DMS114 treated with DMSO at 0.1 percent for 48 hours (cell line): ENCODE measurements around the gene FMNL2.

ENCODE experiments used
- DNase-seq: peaks from one replicate; lab custom pipeline; 2025; ENCODE audit not compliant: unreplicated experiment; lab: John Stamatoyannopoulos, UW

The FMNL2 gene

DNA sequence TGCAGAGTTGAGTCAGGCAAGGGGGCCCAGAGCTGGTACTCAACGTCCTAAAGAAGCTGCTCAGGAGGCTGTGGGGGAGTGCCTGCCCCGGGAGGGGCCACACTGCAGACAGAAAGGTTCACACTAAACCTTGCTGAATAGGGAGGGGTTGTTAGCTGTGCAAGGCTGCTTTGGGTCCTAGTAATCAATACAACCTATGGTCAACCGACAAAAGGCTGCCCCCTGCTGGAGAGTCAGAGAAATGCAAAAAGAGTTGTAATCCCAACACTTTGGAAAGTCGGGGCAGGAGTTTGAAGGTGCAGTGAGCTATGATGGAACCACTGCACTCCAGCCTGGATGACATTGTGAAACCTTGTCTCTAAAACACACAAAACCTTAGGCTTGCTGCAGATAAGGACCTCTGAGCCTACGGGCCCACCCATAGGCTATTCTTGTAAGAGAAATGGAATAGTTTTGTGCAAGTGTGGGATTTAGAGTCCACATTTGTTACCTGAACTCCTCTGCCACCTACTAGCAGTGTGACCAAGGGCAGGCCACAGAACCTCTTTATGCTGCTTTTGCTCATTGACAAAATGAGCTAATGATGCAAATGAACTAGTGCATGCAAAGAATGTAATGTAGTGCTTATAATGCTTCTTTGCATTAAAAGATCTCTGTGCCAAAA, 300.8 kb downstream of the FMNL2 start:
- no peak for DNase-seq

DNA sequence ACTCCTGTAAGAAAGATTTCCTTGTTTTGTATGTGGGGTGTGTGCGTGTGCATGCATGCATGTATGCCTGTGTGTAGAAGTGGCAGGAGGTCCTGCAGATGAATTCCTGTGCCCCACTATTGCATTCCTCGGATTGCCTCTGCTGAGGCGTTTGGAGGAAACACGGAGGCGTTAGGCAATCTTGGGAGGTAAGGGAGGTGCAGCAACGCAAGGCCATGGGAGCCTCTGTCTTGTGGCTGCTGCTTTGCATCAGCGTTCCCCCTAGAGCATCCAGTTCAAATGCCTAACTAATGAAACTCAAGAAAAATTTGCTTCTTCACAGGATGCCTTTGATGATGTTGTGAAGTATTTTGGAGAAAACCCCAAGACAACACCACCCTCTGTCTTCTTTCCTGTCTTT, 302.3 kb downstream of the FMNL2 start:
- no peak for DNase-seq

DNA sequence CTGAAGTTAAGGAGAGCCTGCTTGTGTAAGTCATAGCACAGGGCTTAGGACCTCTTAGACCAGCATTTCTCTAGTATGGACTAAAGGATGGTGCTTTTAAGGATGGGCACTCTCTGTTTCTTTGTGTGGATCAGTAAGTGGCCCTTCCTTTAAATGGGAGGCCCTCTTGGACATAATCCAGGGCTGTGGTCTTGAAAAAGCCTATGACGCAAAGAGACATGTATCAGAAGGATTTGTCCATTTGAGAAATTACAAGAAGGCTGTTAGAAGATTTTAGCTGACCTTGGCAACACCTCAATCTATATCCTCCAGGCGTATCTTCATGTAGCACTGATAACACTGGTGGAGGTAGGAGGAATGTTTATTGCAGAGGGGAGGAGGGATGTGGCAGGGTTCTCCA, 303.1 kb downstream of the FMNL2 start:
- no peak for DNase-seq

DNA sequence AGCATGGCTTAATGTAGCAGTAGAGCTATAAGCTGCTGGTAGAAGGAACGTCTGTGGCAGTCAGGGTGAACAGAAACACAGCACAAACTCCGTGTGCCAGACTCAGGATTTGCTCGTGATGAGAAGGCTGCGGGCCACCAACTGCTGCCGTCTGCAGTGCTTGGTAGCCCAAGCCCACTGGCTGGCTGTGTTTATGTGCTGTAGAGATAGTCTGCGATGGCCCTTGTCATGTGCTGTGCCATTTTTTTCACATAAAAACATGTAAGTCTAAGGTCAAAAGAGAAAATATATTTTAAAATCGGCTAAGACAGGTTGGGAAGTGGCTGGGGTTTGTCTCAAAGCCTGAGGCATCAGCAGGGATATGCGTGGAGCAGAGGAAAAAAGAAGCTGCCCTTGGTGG, 303.6 kb downstream of the FMNL2 start:
- no peak for DNase-seq

DNA sequence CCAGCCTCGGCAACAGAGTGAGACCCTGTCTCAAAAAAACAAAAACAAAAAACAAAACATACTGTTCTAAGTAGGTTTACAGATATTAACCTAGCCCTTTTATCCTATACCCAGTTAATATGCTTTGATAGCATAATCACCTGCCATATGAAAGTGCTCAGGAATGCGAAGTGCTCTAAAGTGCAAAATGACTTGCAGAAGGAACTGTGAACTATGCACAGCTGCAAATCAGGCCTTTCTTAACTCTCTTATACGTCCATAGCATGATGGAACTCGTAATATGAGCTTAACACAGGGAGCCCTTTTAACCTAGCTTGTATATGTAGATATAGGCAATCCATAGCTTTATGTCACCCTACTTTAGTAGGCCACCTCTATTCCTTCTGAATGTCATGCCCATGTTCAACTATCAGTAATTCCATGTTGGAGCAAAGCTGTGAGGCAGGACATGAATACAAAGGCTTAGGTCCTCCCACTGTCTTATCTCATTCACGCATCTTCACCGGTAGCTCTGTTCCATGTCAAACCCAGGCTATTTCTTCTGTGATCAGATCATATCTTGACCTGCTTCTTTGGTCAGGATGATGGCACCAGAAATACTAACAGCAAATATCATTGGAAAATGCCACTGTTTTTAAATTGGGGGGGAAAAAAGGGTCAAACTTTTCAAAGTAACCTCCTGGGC, 309.4 kb downstream of the FMNL2 start:
- no peak for DNase-seq

DNA sequence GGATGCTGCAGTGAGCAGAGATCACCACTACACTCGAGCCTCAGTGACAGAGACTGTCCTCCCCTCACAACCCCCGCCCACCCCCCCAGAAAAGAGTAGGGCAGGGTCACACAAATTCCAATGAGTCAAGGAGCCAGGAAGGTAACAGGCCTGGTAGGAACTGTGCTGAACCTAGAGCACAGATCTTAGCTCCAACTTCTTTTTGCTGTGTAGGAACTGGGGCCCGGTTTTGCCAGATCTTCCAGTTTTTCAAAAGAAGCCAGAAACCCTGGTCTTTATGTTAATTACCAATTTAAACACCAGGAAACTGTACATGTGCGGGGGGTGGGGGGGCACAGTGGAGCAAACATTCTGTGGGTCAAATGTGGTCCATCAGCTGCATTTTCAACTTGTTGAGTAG, 311.3 kb downstream of the FMNL2 start:
- DNase-seq, result no peak

DNA sequence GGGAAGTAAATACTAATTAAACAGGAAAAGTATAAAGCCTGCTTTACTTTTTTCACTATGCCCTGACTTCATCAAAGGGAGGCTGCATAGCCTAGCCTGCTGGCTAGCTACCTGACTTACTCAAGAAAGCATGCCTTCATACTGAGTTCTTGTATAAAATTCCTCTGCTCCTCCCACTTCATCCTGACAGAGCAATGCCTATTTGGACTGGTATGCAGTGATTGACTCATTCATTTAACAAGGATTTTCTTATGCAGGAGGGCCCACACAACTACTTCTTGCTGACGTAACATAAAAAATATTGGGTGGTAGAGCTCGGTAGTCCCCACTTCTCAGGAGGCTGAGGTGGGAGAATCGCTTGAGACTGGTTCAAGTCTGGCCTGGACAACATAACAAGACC, 311.8 kb downstream of the FMNL2 start:
- DNase-seq, result no peak

DNA sequence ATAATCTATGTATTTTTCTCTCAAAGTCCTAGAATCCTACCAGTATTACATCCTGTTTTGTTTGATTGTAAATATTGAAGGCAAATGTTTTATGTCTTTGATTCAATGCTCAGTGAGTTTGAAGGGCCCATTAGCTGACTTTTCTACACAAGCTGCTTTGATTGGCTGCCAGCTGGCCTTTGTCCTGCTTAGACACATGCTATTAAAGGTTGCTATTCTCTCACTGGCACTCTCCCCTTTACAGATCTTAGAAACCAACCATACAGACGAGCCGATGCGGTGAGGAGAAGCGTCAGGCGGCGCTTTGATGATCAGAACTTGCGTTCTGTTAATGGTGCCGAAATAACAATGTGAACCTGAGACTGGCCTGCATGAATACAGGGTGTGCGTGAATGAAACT, 312.6 kb downstream of the FMNL2 start:
- no peak for DNase-seq

DNA sequence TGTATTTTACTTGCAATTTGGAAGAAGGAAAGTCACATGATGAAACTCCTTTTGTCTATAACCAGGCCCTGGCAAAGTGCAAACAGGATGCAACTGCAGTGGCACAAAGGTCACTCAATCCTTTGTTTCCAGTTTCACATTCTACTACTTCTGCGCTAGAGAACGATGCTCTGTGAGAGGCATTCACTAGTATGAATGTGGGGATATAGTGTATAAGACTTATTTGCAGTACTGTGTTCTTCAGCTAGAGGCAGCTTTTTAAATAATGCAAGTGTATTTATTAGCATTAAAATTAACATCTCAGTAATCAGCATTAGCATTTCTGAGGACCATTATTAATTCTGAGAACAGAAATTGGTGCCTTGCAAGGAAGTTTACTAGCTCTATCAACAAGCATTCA, 313.4 kb downstream of the FMNL2 start:
- no peak for DNase-seq

DNA sequence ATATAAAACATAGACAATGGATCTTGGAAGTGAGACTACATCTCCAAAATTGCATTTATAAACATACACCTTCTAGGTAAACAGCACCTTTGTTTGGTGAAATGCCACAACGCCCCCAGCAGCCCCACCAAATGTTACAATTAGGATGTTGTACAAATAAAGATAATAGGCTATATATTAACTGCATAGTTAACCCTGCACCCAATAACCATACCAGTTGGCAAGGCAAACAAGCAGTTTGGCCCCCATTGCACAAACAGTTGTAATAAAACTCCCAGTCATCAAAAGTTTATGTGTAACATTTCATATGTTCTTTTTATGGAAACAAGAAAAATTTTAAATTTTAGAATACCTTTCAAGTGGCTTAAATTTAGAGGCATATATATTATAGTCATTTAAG, 315.0 kb downstream of the FMNL2 start:
- no peak for DNase-seq

DNA sequence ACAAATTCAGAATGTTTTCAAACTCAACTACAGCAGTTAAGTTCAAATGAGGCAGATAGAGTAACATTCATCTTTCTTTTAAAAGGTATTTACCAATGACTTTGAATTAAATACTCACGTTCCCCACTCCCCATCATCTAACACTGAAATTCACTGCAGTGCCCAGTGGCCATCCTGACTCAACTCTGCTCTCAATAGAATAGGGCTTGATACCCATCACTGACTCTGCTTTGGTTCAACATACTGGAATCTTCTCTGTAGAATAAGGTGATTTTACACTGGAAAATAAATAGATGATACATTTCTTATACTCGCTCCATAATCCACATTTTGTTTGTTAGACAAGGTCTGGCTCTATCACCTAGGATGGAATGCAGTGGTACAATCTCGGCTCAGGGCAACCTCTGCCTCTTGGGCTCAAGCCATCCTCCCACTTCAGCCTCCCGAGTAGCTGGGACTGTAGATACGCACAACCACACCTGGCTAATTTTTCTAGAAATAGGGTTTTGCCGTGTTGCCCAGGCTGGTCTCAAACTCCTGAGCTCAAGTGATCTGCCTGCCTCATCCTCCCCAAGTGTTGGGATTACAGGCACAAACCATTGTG, 315.9 kb downstream of the FMNL2 start:
- DNase-seq, result no peak

DNA sequence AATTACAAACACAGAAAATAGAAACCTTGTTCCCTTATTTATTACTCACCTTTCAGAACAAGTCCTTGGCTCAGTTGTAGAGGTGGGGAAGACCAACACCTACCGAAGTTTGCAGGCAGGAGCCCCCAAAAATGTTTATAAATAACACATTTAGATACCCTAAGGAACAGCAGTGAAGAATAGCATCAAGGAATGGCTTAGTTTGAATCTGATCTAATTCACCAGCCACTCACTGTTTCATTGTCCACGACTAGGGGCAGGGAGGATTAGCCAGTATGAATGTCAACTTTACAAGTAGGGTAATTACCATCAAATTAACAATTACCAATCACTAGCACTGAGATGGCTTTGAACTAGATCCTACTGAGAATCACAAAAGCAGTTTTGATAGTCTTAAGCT, 316.9 kb downstream of the FMNL2 start:
- no peak for DNase-seq

DNA sequence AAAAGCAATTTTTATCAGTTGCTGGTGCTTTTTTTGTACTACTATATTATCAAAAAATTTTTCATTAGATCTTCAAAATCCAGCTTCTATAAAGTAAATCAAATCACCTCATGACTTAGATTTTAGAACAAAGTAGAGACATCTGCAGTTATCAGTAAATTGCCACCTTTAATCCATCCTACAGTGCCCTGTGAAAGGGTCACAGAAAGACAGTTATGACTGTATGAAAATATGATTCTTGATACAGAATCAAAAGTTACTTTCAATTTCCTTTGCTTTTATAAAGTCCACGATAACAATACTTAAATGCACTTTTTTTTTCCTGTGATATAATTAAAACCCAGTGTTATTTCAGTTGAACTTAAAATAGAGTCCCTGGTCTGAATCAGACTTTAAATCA, 320.9 kb downstream of the FMNL2 start:
- no peak for DNase-seq

DNA sequence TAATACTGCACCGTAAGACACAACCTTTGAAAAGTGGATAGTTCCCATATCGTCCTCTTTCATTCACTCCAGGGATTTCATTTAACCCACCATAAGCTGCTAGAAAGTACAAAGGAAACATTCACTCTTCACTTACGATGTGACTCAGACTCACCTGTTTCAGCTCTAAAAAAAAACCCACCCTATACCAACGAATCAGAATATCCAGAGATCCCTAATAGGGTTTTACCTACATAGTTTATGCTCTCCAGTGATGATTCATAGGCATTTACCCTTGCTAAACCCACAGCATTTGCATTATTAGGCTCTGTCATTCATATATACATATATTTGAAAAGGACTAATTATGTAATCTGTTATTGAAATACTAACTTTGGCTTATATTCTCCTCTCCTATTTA, 322.1 kb downstream of the FMNL2 start:
- DNase-seq, result no peak

DNA sequence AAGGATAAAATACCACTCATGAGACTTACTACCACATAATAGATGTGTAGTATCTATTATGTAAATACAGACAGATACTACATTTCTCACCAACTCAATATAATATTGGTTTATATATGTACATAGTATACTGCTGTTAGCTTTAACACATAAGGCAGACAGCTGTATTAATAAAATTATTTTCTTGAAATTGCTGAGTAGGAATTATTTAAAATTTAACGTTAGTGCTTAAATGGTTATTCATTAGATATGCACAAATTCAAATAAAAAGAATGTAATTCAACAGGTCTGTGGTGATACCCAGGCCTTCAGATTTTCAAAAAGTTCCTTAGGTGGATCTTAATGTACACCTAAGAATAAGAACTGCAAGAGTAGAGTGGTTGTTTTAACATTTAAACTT, 323.2 kb downstream of the FMNL2 start:
- no peak for DNase-seq

DNA sequence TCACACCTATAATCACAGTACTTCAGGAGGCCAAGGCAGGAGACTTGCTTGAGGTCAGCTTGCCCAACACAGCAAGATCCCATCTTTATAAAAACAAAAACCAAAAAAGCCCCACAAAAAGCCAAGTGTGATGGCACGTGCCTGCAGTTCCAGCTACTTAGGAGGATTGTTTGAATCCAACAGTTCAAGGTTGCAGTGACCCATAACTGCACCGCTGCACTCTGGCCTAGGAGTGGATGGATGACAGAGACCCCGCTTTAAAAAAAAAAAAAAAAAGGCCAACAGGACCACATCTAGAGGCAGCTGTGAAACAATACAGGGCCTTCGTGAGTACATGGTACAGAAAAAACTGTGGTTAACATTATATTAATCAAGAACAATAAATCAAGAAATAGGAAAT, 326.1 kb downstream of the FMNL2 start:
- no peak for DNase-seq

DNA sequence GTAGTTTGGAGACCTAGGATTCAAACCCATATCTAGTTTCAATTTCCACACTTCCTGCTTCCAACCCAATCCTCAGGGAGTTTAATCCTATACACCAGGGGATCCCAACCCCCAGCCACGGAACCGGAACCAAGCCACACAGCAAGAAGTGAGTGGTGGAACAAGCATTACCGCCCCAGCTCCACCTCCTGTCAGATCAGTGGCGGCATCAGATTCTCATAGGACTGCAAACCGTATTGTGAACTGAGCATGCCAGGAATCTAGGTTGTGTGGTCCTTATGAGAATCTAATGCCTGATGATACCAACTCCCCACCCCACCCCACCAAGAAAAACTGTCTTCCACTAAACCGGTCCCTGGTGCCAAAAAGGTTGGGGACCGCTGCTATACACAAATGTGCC, 329.8 kb downstream of the FMNL2 start:
- DNase-seq, result no peak

DNA sequence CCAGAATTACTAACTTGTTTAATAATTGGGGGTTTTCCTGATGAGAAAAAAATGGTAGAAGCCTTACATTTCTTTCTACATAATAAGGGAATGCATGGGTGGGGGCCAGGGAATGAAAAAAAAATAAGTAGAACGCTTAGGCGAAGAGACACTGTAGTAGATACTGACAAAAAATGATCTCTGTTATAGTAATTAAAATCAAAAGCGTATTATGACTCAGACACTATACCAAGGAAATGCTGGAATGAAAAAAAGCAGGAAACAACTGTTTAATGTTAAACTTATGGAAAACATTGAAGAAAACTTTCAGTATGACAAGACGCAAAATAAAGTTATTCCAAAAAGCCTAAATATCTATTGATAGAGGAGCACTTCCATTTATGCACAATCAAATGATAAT, 339.4 kb downstream of the FMNL2 start:
- DNase-seq, result no peak

DNA sequence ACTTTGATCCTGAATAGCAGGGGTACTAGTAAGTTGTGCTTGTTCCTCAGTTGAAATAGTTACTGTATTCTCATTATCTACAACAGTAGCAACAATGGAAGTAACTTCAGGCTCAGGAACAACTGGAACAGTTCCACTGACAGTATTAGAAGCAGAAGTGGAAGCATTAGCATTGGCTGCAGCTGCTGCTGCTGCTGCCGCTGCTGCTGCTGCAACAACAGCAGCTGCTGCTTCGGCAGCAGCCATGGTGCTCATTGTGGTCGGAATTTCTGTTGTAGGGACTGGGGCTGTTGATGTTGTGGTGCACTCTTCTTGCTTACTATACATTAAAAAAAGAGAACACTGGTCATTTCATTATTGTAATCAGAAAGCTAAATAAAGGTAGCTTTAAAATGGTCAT, 341.5 kb downstream of the FMNL2 start:
- DNase-seq, result no peak

DNA sequence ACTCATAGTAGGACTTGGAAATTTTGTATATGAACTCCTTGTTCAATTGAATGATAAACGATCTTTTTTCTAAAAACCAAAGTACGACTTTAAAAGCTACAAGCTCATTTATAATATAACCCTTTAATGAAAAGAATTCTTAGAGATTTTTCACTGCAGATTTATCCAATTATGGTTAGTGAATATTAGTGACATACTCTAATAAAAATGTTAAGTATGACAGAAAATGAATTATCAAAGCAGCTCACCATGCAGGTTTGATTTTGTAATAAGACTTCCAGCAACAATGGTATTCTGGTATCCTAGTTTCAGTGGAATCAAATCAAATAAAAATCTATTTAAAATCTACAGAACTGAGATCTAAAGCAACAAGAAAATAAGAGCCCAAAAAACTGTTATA, 343.8 kb downstream of the FMNL2 start:
- DNase-seq, result no peak

DNA sequence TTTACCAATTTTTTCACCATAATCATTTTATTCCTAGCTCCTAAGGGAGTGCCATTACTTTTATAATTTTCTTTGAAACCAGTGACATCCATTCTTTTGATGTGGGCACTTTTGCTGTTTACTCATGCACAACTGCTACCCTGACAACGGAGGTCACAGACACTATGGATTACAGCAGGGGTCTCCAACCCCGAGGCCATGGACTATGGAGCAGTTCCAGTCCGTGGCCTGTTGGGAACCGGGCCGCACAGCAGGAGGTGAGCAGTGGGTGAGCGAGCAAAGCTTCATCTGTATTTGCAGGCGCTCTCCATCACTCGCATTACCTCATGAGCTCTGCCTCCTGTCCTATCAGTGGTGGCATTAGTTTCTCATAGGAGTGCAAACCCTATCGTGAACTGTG, 347.7 kb downstream of the FMNL2 start:
- no peak for DNase-seq

DNA sequence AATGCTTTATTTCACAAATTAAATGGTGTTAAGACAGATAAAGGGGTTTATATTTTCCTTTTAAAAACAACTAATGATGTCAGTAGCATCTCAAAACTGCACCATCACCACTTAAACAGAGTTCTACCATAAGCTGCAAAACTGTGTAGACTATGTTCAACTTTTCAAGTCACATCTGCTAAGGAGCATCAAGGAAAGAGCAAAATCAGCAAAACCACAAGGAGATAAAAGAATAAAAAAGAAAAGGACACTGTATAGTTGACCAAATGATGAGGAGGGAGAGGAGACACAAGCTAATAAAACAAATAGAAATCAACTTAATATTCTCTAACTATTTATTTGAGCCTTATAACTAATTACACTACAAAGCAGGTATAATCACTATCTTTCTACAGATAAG, 348.4 kb downstream of the FMNL2 start:
- no peak for DNase-seq

DNA sequence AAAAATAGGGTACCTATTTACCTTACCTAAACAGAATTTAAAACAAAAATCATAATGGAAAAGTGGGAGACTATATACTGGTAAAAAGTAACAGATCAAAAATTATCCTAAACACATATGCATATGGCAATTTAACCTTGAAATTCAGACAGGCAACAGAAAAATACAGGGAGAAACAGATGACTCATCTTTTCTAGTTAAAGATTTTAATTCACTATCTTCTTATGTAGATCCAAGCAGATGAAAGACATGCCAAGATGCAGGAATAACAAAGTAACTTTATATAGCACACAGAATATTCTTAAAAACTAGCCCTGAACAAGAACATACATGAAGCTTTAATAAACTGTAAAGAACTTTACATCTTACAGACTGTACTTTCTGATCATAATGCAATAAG, 351.3 kb downstream of the FMNL2 start:
- DNase-seq, result no peak
